ENCODE data around the gene SUN3.

The SUN3 gene

GRCh38 chr7:47978790-47979144 is 50.1 kb downstream of the SUN3 start:
- DNase-seq (ENCODE audit: low spot score), result no peak

- DNase-seq (ENCODE audit: low spot score), result no peak
These were observed 55.2 kb downstream of the SUN3 start for GRCh38 chr7:47973739-47974138.

GRCh38 chr7:47970761-47971160 is 58.1 kb downstream of the SUN3 start:
- DNase-seq (ENCODE audit: low spot score), result no peak

- DNase-seq (ENCODE audit: low spot score), result peak; percentile 74
These were observed 59.8 kb downstream of the SUN3 start for GRCh38 chr7:47968847-47969774.

GRCh38 chr7:47967708-47968107 is 61.2 kb downstream of the SUN3 start:
- no peak for DNase-seq (ENCODE audit: low spot score)

- DNase-seq (ENCODE audit: low spot score), result no peak
These were observed 61.8 kb downstream of the SUN3 start for GRCh38 chr7:47967123-47967522.

GRCh38 chr7:47965456-47965855 is 63.5 kb downstream of the SUN3 start:
- DNase-seq (ENCODE audit: low spot score), result no peak

- DNase-seq (ENCODE audit: low spot score), result no peak
These were observed 66.6 kb downstream of the SUN3 start for GRCh38 chr7:47962262-47962661.

GRCh38 chr7:47957156-47957555 is 71.8 kb downstream of the SUN3 start:
- DNase-seq (ENCODE audit: low spot score), result no peak

- DNase-seq (ENCODE audit: low spot score), result no peak
These were observed 72.7 kb downstream of the SUN3 start for GRCh38 chr7:47956220-47956619.

- no peak for DNase-seq (ENCODE audit: low spot score)
These were observed 74.5 kb downstream of the SUN3 start for GRCh38 chr7:47954231-47954911.

- DNase-seq (ENCODE audit: low spot score), result no peak
These were observed 75.1 kb downstream of the SUN3 start for GRCh38 chr7:47953822-47954221.

GRCh38 chr7:47952224-47952623 is 76.7 kb downstream of the SUN3 start:
- no peak for DNase-seq (ENCODE audit: low spot score)

GRCh38 chr7:47951374-47951773 is 77.5 kb downstream of the SUN3 start:
- no peak for DNase-seq (ENCODE audit: low spot score)

- no peak for DNase-seq (ENCODE audit: low spot score)
These were observed 78.2 kb downstream of the SUN3 start for GRCh38 chr7:47950714-47951113.

GRCh38 chr7:47949703-47950102 is 79.2 kb downstream of the SUN3 start:
- DNase-seq (ENCODE audit: low spot score), result no peak

- no peak for DNase-seq (ENCODE audit: low spot score)
These were observed 80.6 kb downstream of the SUN3 start, which contains the start of gene PKD1L1 for GRCh38 chr7:47948141-47948790. Gene PKD1L1, minus strand, starts transcription at chr7:47948466. Its CDS starts 26 bp downstream, at chr7:47948440.

- no peak for DNase-seq (ENCODE audit: low spot score)
These were observed 81.6 kb downstream of the SUN3 start for GRCh38 chr7:47947355-47947749.

GRCh38 chr7:47946581-47947354 is 82.1 kb downstream of the SUN3 start:
- no peak for DNase-seq (ENCODE audit: low spot score)

GRCh38 chr7:47945261-47946015 is 83.5 kb downstream of the SUN3 start:
- peak; percentile 53 for DNase-seq (ENCODE audit: low spot score)

GRCh38 chr7:47944536-47945260 is 84.2 kb downstream of the SUN3 start:
- DNase-seq (ENCODE audit: low spot score), result no peak
